ENCODE data around the gene GDF2. TPM values are rescaled to one million over a fixed set of nuclear protein-coding genes. Genes with fewer than 3 reads are reported as not detected.

GDF2 gene
- polyA plus RNA-seq, 12 donors, result not detected

- peak; percentile 66 for DNase-seq
Measured at GRCh38 chr10:47311932-47312662, 10.2 kb upstream of the GDF2 start.

GRCh38 chr10:47312663-47312995, 9.6 kb upstream of the GDF2 start:
- no peak for DNase-seq

GRCh38 chr10:47314416-47314970, 7.8 kb upstream of the GDF2 start:
- DNase-seq, result no peak

- DNase-seq, result no peak
Measured at GRCh38 chr10:47315421-47315820, 6.8 kb upstream of the GDF2 start.

- no peak for DNase-seq
Measured at GRCh38 chr10:47316131-47316530, 6.1 kb upstream of the GDF2 start.

- DNase-seq, result no peak
Measured at GRCh38 chr10:47317251-47317650, 5.0 kb upstream of the GDF2 start.

- no peak for DNase-seq
Measured at GRCh38 chr10:47318706-47319105, 3.5 kb upstream of the GDF2 start.

- DNase-seq, result no peak
Measured at GRCh38 chr10:47319784-47320183, 2.5 kb upstream of the GDF2 start.

- DNase-seq, result no peak
Measured at GRCh38 chr10:47320812-47321211, 1.4 kb upstream of the GDF2 start.

- no peak for DNase-seq
Measured at GRCh38 chr10:47321521-47322195, 596 bp upstream of the GDF2 start.

GRCh38 chr10:47323087-47323486, 833 bp downstream of the GDF2 start:
- DNase-seq, result no peak

GRCh38 chr10:47323636-47324296, 1.5 kb downstream of the GDF2 start:
- no peak for DNase-seq

GRCh38 chr10:47325303-47326291, 3.3 kb downstream of the GDF2 start:
- DNase-seq, result no peak

GRCh38 chr10:47326306-47326926, 4.2 kb downstream of the GDF2 start:
- no peak for DNase-seq

- DNase-seq, result no peak
Measured at GRCh38 chr10:47326927-47327330, 4.7 kb downstream of the GDF2 start.

GRCh38 chr10:47329855-47330254, 7.6 kb downstream of the GDF2 start:
- no peak for DNase-seq

- no peak for DNase-seq
Measured at GRCh38 chr10:47330366-47330765, 8.1 kb downstream of the GDF2 start.

GRCh38 chr10:47330804-47331203, 8.6 kb downstream of the GDF2 start:
- DNase-seq, result no peak

GRCh38 chr10:47331491-47331890, 9.2 kb downstream of the GDF2 start:
- DNase-seq, result no peak

GRCh38 chr10:47331954-47332353, 9.7 kb downstream of the GDF2 start:
- no peak for DNase-seq

GRCh38 chr10:47332371-47332770, 10.1 kb downstream of the GDF2 start:
- DNase-seq, result no peak
